GM18511 (cell line): ENCODE results near the gene UBAP2L.

Experiments
- ATAC-seq: cut with Tn5 transposase; IDR thresholded peaks from one replicate; pipeline ENCODE4 v1.9.1; 2021; ENCODE audit warnings: mild to moderate bottlenecking, moderate library complexity; ENCODE audit not compliant: unreplicated experiment

Gene UBAP2L

GRCh38 chr1:154220071-154220969, at the start of gene UBAP2L:
Gene UBAP2L (plus strand): TSS chr1:154220955. CDS start chr1:154225124, 4,169 bp downstream.
- peak; percentile 94 for ATAC-seq

DNA sequence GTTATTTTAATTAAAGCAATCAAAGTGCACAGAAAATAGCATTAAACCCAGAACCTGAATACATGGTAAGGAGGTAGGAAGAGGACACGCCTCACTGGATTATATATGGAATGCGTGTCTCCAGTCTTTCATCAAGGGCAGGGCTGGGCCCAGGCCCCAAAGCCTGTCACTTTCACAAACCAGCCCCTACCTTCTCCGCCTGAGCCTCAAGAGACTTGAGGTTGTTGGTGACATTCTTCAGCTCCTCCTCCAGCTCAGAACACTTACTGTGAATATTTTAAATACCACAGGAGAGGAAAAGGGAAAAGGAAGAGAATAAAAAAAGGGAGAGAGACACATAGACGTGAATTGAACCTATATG, 49.6 kb upstream of the UBAP2L start:
- no peak for ATAC-seq

DNA sequence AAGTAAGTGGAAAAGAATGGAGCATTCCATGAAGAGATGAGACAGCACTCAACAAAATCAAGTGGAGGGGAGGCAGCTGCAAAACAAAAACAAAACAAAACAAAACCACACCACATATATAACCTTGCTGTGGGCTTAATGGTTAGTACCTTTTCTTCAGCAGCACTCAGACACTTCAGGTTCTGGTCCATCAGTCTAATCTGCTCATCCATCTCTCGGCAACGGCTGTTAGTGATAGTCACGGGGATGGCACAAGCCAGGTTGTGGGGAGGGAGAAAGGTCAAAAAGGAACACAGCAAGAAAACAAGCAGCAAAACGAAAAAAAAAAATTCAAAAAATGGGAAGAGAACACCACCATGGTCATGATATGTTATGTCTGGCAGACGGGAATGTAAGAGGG, 48.9 kb upstream of the UBAP2L start:
- ATAC-seq: no peak

- no peak for ATAC-seq
Observed at GRCh38 chr1:154174654-154175053, 46.1 kb upstream of the UBAP2L start.

DNA sequence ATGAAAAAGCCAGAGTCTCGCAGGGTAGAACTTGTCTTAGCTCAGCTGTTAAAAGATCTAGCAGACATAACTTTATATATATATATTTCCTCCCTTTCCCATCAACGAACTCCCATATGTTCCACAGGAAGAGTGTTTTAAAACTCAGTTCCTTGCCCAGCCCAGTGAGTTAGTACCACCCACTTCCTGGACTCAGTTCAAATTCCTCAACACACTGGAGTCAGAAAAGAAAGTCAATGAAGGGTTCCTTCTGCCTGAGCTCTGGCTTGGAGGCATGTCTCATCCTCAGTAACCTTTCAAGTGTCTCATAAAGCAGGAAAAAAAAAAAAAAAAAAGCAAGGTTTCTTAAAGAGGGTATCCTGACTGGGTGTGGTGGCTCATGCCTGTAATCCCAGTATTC, 44.4 kb upstream of the UBAP2L start:
- no peak for ATAC-seq

GRCh38 chr1:154178013-154178412, 42.7 kb upstream of the UBAP2L start:
- no peak for ATAC-seq

DNA sequence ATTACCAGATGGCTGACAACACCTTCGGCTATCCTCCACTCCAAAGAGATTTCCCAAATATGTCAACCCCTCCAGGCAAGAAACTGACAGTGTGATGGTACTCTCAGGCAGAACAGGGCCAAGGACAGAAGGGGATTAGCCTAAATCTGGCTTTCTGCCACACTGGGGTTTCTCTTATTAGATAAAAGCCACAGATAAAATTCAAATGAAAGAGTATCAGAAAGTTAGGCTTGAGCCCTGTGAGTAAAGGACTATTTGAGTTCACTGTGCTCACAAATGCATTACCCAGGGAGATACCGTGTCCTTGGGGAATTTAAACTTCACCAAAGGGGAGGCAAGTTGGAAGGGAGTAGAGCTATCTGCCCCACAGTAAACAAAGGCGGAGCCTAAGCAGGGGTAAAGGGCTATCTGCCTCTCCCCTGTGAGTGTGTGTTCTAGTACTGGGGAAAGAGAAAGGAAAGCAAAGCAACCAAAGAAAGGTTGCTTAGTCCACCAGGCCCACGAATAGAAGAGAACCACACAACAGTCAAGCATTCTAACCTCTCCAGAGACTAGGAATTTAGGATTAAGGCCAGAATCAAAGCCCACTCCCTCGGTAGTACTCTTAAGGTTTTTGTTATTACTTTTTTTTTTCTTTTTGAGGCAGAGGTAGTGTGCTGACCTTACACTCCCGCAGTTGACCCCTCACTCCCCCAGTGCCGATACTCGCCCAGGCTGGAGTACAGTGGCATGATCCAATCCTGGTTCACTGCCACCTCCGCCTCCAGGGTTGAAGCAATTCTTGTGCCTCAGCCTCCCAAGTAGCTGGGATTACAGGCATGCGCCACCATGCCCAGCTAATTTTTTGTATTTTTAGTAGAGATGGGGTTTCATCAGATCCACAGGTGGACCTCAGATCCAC, 41.6 kb upstream of the UBAP2L start:
- no peak for ATAC-seq

- peak; percentile 32 for ATAC-seq
Observed at GRCh38 chr1:154179946-154180687, 40.6 kb upstream of the UBAP2L start.

DNA sequence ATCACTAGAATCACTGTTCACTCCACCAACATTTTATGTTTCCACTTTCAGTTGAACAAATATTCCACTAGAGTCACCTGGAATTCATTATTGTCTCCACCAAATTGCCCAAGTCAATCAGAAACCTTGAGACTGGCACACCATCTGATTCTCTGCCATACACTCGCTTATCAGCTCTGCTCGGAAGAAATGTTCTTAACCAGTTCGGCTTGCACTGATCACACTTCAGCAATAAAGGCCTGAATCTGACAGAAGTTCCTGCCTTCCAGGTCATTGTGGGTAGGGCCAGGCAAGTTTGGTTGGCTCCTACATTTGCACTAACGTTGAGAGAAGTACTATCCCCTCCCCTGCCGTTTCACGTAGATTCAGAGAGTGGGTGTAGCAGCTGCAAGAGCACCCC, 38.8 kb upstream of the UBAP2L start:
- no peak for ATAC-seq

GRCh38 chr1:154182344-154183045, 38.3 kb upstream of the UBAP2L start:
- peak; percentile 59 for ATAC-seq

- ATAC-seq: peak; percentile 72
Observed at GRCh38 chr1:154183046-154183915, 37.5 kb upstream of the UBAP2L start.

GRCh38 chr1:154186177-154186576, 34.6 kb upstream of the UBAP2L start:
- no peak for ATAC-seq

GRCh38 chr1:154186852-154187501, 33.8 kb upstream of the UBAP2L start:
- no peak for ATAC-seq

GRCh38 chr1:154190550-154190949, 30.2 kb upstream of the UBAP2L start:
- ATAC-seq: no peak

GRCh38 chr1:154191990-154192461, 28.7 kb upstream of the UBAP2L start, which contains the start of gene TPM3:
Gene TPM3 (minus strand): TSS chr1:154192100. CDS start chr1:154192018, 82 bp downstream.
- ATAC-seq: no peak

DNA sequence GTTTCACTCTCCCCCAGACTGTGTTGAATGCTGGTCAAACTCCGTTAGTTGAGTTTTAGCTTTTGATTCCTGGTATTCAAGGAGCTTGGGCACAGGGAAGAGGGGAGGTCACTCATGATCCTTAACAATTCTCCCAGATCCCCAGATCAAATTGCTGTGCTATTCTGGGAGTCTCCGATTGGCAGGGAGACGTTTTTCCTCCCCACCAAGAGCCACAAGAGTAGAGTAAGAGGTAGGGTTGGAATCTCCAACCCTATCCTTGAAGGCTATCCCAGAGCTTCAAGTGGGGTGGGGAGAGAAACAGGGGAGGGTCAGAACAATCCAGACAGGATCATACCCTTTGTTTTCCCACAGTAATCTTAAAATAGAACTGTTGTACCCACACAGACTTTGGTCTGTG, 28.3 kb upstream of the UBAP2L start:
- no peak for ATAC-seq

GRCh38 chr1:154193821-154194220, 26.9 kb upstream of the UBAP2L start:
- ATAC-seq: no peak

- ATAC-seq: no peak
Observed at GRCh38 chr1:154198756-154199562, 21.8 kb upstream of the UBAP2L start.
